Uterus (tissue), 2 donors: ENCODE data around the gene SHISAL1.

Source experiments
- CTCF ChIP-seq, 4 experiments: fragments of 200-600 bp in 2 of 4; fragments of 450-650 bp in 2 of 4; sonication (generic) in 2 of 4; IDR thresholded peaks; one replicate each; pipeline ENCODE4 v1.5.1; 2016 to 2019; ENCODE audit warnings: antibody characterized with exemption in 4 of 4, mild to moderate bottlenecking in 2 of 4, moderate library complexity in 1 of 4
- POLR2A ChIP-seq, 2 donors: fragments of 450-650 bp; IDR thresholded peaks; one replicate each; pipeline ENCODE4 v1.6.1; 2016; ENCODE audit warnings: antibody characterized with exemption in 2 of 2, mild to moderate bottlenecking in 1 of 2, moderate library complexity in 1 of 2

- no peak for TF ChIP-seq CTCF (IDR thresholded peaks at IDR 0.05)
- no peak for TF ChIP-seq POLR2A (IDR thresholded peaks at IDR 0.05)
Observed at GRCh38 chr22:44318751-44319150, 6.0 kb upstream of the SHISAL1 start.
